ENCODE measurements around the gene LHX6.
A peak's percentile ranks its signal among the peaks of the same experiment; 100 is the strongest.

Gene LHX6

DNA sequence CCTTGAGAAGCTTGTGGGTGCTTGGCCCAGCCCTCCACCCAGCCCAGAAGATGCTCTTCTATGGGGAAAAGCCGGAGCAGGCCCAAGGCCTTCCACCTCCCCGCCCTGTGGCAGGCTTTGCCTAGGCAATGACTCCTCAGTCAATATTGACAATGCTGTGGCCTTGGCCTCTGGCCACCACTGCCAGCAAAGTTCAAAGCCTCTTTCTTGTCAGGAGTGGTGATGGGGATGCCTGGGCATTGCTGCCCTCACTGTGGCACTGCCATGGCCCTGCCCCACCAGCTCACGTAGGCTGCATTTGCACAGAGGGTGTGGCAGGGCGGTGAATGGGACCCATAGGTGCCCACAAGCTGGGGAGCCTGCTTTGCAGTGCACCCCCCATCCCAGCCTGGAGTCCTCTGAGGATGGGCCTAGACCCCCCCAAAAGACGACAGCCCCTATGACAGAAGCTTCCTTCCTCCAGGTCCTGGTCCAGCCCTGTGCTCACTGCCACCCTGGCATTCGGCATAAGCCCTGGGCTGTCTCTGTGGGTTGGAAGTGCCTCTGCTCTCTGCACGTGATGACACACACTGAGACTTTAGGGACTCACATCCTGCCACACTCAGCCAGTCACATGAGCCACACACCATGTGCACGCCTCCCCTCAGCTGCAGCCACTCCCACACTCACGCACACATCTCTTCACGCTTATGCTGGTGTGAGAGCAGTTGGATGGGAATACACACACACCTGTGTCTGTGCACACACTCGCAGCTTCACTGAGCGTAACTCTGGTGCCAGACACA is 38.0 kb downstream of the LHX6 start:
- DNase-seq (ENCODE audit: low read depth), result peak; percentile 85

DNA sequence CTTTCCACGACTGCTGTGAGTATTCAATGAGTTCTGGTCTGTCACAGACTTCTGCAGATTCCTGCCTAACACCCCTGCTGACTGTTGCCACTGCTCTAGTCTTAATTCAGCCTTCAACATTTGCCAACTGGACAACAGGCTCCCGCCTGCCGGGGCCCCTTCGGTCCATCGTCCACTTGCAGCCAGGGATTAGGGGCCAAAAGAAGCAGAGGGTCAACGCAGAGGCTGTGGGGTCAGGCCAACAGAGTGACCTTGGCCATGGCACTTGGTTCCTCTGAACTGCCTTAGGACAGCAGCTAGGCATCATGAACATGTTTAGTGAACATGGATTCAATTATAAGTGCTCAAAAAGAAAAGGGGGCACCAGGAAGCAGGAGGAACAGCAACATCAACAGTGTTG is 40.4 kb downstream of the LHX6 start:
- no peak for DNase-seq (ENCODE audit: low read depth)

DNA sequence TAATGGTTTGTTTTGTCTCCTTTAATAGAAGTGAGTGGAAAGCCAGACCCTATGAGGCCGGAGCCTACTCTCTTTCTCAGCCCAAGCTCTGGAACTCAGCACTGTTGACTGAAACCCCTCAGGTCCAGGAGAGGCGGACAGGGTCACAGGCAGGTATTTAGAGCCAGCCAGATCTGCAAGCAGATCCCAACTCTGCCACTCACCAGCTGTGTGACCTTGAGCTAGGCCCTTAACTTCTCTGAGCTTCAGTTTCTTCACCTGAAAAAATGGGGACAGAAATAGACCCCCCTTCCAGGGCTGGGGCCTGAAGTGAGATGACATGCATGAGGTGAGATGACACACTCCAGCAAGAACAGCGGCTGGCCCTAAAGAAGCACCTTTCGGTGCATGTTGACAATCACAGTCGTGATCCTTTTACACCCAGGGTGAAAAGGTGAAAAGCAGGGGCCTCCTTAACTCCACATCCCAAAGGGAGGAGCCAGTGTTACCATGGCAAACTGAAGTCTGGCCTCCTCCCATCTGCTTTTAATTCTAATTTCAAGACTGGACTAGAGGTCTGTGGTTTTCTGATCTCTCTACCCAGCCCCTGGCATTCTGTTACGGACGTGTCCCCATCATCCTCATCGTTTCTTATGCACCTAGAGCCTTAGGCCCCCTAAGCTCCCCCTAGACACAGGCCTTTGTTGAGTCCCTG is 41.8 kb downstream of the LHX6 start:
- DNase-seq (ENCODE audit: low read depth), result no peak

DNA sequence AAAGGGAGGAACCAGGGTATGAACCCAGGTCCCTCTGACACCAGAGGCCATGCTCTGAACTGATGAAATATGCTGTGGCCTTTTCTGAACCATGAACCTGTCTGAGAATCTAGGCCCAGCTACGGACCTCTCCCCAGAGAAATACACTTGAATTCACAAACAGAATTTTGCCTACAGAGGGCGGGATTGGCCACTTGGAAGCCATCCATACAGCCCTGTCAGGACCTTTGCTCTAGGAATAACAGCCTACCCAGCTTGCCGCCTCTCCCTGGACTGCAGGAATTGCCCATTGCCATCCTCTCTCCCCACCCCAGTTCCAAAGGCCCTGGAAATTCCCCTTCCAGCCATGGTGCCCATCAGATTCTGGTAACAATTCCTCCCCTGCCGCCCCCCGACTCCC is 42.5 kb downstream of the LHX6 start:
- DNase-seq (ENCODE audit: low read depth), result no peak

DNA sequence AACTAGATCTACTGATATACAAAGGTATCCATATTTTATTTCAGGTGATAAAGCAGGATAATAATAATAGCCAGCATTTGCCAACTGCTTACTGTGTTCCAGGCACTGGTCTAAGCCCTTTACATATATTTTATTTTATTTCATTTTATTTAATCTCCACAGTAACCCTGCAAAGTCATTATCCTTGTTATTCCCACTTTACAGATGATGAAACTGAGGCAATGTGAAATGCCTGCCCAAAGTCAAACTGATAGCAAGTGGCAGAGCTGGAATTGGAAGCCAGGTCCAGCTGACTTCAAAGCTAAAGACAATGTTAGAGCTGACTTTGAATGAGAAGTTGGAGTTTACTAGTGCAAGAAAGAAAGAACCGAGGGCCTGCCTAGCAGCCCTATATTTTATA is 44.2 kb downstream of the LHX6 start:
- DNase-seq (ENCODE audit: low read depth), result no peak

DNA sequence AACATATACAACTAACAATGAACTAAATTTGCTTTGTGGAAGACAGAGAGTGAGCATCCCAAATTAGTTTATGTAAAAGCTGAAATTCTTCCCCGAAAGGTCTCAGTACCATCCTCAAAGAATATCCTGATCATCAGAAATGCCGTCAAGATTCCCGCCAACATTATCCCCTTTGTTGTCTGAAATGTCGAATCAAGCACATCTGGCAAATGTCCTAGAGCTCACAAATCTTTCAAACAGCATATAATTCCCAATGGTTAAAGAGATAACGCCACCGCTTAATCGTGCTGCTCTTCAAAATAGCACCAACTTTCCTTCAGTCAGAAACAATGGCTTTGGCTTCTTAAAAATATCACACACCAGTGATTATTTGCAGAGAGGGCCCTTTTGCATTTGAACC is 45.3 kb downstream of the LHX6 start:
- DNase-seq (ENCODE audit: low read depth), result no peak

DNA sequence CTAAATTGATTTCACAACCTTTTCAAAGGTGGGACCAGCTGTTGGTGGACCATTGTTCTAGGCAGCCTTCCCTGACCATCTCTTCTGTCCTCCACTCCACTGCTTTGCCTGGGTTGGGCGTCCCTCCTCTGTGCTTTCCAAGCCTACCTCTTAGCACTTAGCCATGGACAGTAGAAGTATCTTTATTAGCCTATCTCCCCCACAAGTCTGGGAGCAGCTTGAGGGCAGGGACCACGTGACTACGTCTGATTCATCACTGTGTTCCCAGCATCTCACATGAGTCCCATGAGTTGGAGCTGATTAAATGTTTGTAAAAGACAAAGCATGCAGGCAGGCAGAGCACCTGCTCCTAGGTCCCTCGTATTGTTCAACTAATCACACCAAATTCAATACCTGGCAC is 48.1 kb downstream of the LHX6 start:
- peak; percentile 87 for DNase-seq (ENCODE audit: low read depth)

DNA sequence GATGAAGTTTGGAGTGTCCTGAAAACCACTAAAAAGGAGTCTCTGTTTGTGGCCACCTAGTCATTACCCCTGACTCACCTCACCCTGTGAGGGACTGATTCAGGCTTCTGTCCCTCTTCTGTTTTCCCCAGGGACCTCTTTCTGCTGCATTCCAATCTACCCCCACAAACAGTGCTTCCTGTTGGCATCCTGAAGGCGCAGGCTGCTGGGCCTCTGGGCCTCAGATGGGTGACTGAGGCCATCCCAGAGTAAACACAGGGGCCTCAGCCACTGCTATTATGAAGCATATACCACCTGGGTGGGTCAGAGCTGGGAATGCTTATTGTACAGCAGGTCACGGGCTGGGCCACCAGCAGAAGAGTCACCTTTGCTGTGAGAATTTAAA is 49.1 kb downstream of the LHX6 start:
- peak; percentile 73 for DNase-seq (ENCODE audit: low read depth)

DNA sequence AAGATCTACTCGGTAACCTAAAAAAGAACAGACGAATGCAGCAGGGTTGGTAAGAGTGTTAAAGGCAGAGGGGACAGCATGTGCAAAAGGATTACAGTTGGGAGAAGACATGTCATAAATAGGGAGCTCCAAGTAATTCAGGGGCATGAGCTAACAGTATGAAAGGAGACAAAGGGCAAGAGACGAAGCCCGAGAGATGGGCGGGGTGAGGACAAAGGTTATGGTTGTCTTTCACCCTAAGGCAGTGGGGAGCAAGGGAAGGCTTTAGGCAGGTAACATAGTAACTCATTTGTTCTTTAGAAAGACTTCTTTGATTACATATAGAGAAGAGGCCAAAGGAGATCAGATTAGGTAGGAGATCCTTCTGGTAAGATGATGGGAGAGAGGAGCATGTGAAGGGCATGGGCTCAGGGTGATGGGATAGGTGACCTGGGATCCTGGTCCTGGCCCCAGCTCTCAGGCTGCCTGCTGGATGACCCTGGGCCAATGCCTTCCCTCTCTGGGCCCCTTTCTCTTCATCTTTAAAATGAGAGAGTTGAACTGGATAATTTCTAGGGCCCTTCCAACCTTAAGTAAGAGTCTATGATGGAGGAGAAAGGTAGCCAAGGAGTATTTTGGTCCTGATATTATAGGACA is 49.6 kb downstream of the LHX6 start:
- DNase-seq (ENCODE audit: low read depth), result no peak

DNA sequence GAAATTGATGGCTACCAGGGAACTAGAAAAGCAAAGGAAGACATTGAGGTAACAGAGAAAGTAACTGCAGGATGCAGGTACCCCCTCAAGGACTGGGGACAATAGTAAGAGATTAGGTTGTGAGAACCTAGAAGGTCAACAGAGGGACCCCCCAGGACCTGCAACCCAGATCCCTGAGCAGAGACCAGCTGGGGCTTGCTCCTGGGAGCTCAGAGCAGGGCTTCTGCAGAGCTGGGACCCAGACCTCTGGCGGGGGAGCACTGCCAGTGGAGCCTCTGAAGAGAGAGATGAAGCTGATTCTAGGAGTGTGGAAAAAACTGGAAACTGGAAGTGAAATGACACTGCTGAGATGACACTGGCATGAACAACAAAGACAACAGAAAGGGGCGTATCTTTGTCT is 51.8 kb downstream of the LHX6 start:
- no peak for DNase-seq (ENCODE audit: low read depth)

DNA sequence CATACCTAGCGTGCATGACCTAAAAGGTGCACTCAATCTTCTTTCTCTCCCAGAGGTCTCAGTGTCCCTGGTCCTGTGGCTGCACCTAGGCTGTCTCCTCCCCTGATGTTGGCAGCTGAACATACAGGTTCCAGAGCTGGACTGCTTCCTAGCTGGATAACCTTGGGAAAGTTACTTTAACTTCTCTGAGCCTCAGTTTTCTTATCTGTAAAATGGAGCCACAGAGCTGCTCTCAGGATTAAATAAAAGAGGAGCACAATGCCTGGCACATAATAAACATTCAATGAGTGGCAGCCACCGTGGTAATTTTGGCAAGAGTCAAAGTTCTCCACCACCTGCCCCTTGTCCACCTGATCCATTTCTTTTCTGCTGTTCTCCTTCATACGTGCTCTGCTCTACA is 55.1 kb downstream of the LHX6 start:
- no peak for DNase-seq (ENCODE audit: low read depth)

DNA sequence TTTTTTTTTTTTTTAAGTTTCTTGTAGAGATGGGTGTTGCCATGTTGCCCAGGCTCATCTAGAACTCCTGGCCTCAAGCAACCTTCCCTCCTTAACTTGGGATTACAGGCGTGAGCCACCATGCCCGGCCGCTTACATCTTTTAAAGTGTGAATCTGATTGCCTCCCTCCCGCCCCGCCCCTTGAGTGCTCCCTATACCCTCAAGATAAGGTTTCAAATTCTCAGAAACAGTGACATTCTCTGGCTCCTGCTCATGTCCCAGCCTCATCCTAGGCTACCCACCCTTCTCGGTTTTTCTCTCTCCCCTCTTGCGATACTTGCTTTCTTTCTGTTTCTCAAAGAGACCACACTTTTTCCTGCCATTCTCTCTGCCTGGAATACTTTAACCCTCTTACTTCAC is 56.6 kb downstream of the LHX6 start:
- DNase-seq (ENCODE audit: low read depth), result no peak

DNA sequence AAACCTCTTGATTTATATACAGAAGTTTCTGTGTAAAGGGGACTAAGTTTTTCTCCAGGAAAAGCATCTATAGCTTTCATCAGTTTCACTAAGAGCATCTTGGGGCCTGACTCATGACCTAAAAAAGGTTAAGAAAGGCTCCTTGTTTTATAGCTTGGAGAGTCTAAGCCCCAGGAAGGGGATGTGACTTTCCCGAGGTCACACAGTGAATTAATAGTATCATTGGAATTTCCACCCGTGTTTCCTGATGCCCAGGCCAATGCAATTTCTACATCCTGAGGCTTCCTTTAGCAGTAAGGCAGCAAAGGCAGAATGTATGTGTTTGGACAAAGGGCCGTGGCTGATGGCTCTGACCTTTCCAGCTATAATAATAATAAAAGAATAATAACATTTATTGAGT is 60.4 kb downstream of the LHX6 start:
- peak; percentile 48 for DNase-seq (ENCODE audit: low read depth)

DNA sequence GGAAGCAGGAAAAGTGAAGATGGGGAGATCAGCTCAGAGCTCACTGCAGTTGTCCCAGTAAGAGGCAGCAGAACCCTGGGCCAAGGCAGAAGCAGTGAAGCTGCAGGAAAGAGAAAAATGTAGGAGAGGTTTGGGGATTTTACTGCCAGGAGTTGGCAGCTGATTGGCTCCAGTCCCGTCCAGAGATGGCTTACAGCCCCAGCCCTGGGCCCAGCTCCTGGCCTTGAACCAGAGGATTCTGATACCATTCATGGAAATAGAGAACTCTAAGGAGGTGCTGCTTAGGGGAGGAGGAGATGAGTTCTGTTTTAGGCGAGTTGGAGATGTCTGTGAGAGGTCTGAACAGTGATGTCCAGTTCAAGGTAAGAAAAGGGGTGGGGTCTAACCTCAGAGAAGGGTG is 64.5 kb downstream of the LHX6 start:
- DNase-seq (ENCODE audit: low read depth), result no peak

DNA sequence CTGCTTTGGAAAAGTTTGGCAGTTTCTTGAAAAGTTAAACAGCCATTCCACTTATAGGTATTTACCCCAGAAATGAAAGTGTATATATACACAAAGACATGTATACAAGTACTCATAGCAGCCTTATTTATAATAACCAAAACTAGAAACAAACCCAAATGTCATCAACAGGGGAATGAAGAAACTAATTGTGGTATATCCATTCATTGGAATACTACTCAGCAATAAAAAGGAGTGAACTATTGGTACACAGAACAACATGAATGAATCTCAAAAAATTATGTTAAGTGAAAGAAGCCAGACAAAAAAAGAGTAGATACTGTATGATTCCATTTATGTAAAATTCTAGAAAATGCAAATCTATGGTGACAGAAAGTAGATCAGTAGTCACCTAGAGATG is 66.3 kb downstream of the LHX6 start:
- DNase-seq (ENCODE audit: low read depth), result no peak

DNA sequence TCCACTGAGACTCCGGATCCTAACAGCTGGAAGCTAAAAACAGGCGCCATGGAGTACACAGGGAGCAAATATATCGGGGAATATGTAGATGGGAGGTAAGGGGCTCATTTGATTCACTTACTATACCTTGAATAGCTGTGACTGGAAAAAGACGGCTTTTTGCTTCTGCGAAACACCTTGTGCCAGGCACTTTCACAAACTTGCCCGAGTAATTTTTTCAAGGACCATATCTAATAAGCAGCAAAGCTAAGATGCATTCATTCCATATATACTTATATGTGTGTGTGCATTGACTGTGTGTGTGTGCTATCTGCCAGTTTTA is 68.9 kb downstream of the LHX6 start:
- no peak for DNase-seq (ENCODE audit: low read depth)

DNA sequence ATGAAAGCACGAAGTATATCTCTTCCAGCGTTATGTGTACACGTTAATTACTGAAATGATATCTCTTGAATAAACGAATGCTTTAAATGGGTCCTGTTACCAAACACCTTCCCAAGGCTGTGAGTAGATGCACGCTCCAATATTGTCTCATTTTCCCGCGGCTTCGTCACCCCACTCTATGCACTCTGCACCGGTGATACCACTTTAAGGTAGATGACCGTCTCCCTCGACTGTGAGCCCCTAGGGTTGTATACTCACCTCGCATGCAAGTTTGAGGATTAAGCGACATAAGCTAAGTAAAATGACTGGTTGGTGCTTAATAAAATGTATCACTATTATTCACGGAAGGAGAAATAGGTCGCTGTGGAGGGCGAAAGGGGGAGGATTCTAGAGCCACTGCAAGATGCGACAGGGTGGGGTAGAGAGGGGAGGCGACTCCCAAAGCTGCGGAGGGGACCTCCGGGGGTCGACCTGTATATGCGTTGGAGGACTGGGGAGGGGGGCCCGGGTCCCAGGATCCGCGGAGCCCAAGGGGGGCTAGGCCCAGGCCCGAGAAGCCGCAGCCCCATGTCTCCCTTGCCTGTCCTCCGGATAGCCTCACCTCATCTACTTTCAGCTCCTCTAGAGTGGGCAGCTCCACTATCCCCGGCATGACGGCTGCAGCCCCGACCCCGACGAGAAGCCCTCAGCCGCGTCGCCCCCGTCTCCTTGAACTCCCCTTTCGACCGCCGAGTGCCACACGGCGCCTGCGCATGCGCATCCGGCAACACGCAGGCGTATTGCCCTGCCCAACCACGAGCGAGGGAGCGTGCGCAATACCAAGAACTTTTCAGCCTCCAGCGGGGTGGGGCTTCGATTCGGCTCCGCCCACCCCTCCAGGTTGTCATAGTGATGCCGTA is 69.5 kb downstream of the LHX6 start, which contains the start of the genes MORN5 and NDUFA8:
TSS of gene MORN5 (plus strand) at position 883 of the 899 bp plus-strand sequence. CDS start 65 bp downstream, outside the sequence.
TSS of gene NDUFA8 (minus strand) at position 754 of the 899 bp plus-strand sequence. CDS start at position 652, 102 bp downstream.
- DNase-seq (ENCODE audit: low read depth), result peak; percentile 97

DNA sequence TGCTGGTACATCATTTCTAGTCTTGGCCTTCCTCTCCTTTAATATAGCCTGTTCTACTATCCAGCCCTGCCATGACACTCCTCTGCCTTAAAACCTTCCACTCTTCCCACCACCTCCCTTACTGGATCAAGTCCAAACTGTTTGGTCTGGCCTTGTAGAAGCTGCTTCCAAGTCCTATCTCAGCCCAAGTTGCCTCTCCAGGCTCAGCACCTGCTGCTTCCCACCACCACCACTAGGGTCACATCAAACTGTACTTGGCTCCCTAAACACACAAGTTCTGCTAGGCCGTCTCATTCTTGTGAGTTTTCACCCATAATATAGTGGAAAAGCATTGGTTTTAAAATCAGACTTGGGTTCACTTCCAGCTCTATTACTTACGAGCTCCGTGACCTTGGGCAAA is 70.6 kb downstream of the LHX6 start:
- peak; percentile 72 for DNase-seq (ENCODE audit: low read depth)

DNA sequence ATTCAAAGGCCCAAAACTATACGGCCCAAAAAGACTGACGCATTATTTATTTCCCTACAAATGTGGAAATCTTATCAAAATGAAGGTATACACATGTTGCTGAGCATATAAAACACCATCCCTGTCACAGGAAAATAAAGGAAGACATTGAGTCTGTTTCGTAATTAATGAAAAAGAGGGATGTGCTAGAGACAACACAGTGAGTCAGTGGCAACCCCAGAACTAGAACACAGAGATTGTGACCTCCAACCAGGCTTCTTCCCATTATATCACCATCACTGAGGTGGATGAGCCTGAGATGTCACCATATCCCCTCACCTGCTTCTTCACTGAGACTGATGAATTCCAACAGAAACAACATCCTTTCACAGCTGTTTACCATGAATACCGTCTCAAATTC is 73.0 kb downstream of the LHX6 start:
- no peak for DNase-seq (ENCODE audit: low read depth)

Measured in ELR (cell line).